HG03159 (cell line): ENCODE data around the gene RAB11FIP2.

Experiments used
- ATAC-seq: cut with Tn5 transposase; IDR thresholded peaks from one replicate; pipeline ENCODE4 v1.9.1; 2021; ENCODE audit warnings: mild to moderate bottlenecking, moderate library complexity; ENCODE audit not compliant: unreplicated experiment

The RAB11FIP2 gene

DNA sequence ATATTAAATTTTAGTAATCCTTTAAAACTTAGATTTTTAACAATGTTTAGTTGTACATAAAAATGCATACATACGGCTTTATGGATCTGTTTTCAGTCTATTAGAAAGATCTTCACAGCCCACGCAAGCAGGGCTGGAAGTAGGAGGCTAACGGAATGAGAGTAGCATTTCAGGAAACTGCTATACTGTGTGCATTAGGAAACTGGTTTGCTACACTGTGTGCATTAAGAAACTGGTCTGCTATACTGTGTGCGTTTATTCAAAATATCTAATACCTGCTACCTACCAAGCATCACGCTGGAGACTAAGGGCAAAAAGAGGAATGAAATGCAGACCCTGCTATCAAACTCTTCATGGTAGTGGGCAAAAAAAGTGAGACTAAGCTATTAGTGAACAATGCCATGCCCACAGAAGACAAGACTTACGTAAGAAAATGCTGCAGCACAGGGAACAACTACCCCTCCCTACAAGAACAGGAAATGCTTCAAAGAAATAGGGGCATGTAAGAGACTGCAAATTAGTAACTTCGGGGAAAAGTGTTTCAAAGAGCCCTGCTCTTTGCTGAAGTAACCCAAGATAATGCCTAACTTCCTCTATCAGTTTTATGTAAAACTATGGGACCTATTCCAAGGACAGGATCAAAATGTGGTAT is 11.3 kb downstream of the RAB11FIP2 start:
- no peak for ATAC-seq

DNA sequence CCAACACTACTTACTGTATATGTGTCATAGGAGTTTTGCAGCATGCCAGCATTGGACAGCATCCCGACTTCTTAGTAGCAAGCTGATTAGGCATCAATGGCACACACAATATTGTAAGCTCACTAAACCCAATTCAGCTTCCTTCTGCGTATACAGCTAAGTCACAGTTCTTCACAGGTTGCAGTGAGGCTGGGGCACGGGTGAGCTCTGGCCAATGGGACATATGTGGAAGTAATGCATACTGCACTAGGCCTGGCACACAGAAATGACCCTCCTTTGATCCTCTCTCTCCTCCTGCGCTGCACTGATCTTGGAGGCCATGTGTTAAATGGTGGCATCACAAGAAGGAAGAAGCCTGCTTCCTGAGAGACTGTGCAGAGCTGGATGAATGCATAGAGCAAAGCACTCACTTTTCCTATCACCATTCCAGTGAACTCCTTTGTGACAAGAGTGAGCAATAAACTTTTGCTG is 11.9 kb downstream of the RAB11FIP2 start:
- no peak for ATAC-seq

DNA sequence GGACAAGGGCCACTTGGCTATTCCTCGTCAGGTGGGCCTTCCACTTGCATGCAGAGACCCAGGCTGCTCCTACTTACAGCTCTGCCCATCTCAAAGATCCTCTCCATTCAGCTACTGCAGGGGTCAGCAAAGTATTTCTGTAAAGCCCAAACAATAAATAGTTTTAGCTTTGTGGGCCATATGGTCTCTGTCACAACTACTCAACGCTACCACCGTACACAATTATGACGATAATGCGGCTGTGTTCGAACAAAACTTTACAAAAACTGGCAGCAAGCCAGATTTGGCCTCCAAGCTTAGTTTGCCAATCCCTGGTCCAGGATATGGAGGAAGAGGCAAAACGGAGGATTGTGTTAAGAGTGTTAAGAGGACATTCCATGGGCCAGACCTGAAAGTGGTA is 12.8 kb downstream of the RAB11FIP2 start:
- ATAC-seq = no peak

DNA sequence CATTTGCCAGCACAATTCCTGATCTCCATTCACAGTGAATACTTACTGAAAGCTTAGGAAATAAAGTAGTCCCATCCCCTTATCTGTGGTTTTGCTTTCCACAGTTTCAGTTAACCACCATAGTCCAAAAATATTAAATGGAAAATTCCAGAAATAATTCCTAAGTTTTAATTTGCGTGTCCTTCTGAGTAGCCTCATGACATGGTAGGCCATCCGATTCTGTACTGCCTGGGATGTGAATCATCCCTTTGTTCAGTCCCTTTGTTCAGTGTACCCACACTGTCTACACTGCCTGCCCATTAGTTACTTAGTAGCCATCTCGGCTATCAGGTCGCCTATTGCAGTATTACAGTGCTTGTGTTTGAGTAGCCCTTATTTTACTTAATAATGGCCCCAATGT is 14.2 kb downstream of the RAB11FIP2 start:
- ATAC-seq = no peak

DNA sequence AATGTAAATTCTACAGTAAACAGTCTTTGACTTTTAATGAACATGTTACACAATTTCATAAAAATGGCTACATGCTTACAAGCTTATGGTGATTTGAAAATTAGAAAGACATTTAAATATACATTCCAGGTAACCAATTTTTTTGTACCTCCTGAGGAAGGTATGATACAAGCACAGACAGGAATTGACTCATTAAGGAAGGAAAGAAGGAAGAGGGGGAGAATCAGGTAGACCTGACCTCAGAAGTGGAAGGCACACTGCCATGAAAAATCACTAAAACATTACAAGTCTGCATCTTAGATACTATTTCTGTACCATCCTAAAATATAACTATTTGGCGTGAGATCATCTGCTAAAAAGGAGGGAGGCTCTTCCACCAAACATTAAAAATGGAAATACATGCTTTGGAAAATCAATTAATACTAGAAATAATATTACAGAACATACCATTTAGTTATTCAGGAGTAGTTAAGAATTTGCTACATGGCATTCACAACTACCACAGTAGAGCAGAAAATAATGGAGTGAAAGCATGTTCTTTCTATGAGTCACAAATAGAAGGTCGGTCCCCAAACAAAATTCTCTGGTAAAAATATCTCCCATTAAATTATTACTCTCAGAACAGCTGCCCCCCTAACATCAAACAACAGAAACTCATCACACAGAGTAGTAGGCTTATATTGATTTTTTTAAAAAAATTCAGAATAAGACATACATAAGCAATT is 15.2 kb downstream of the RAB11FIP2 start:
- no peak for ATAC-seq

DNA sequence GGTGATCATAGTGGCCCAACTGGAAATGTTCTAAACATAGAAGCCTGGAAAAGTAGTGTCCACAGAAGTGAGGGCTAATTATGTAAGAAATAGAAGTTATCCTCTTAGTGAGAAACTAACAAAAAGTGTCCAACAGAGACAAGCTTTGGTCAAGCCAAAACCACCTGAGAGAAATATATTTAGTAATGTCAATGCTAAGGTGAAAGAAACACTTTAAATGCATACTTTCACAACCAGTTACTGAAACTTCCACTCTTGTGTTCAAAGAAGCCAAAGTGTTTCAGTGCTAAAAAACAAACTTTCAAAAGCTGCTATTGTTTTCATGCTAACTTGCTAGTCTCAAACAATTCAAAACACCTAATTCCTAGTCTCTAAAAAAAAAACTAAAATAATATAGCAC is 18.1 kb downstream of the RAB11FIP2 start:
- ATAC-seq = peak; percentile 98

DNA sequence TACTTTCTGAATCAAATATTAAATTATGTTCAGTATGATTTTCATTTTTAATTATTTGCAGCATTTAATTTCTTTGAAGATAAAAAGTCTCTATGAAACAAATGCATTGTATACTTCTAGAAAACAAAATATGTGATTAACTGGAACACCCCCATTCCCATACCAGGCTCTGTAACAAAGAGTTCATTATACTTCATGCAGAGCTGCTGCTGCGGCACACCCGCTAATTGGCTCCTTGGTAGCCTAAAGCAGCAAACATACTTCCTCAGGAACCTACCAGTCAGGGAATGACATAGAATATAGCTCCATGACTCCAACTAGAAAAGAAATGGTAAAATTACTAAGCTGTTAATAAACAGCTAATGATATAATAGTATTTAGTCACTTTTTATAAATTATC is 19.3 kb downstream of the RAB11FIP2 start:
- no peak for ATAC-seq

DNA sequence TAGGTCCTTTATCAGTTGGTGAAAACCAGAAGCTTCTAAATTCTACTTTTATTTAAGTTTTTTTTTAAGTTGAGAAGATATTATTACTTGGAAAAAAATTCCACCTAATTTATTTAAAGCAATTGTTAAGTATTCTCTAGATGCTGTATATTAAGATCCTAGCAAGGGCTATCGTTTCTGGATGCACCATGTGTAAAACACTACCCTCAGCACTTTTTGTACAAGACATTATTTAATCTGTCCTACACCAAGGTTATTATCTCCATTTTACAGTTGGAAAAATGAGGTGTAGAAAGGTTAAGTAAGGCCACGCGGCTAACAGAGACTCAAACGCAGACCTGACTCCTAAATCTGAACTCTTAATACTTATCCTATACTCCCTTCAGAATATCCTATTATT is 19.8 kb downstream of the RAB11FIP2 start:
- ATAC-seq = no peak

DNA sequence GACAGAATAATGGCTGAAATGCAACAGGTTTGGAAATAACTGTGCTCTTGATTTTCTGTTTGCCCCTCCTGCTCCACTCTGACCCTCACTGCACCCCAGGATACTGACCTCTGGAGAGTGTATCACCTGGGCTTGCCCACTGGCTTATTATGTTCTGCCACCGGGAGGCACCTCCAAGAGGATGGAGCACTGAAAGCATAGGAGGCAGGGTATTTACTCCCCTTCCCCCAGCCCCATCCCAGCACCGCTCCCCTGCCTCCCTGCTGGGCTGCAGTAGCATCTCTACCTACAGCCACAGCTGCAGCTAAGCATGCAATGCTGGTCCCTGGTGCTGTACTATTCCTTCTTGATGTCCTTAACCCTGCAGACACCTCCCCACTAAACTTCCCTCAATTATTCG is 26.4 kb downstream of the RAB11FIP2 start:
- ATAC-seq = no peak

DNA sequence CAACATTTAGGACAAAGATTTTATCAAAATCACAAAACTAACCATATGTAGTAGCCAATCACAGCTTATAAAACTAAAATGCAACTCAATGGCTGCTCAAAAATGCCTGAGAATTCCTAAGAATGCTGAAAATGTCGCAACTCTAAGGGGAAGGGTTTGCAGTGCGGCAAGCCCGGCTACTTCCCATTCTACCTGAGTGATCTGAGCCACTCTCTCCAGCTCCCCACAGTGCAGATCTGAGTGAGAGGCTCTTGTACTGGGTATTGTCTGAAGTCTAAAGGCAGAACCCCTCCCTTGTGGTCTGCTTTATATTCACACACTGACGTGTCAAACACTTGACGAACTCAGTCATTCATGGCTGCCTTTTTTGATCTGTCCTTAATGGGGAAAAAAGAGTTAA is 28.9 kb downstream of the RAB11FIP2 start:
- no peak for ATAC-seq

DNA sequence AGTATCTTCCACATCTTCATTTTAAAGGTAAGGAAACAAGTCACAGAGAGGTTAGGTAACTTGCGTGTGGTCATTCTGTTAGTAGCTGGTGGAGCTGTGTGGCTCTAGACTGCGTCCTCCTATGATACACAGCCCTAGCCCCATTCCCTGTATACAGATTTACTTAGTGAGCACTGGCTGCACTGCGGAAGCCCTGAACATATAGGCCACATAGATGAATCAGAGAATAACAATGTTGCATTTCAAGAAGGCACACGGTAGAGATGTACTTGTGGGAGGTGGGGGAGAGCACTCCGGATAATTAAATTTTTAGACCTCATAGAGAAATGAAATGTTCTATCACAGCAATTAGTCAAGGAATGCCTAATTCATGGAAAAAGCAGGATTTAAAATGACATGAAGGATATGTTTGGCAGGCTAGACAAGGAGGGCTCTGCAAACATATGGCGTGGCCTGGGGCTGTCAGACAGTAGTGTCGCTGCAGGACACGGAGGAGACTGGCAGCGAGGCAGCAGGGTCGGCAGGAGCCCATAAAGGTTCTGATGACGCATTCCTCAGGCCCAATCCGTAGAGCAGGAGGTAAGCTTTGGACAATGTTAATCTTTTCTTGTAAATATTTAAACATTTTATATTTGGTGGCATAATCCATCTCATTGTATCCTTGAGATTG is 29.5 kb downstream of the RAB11FIP2 start:
- ATAC-seq = no peak

DNA sequence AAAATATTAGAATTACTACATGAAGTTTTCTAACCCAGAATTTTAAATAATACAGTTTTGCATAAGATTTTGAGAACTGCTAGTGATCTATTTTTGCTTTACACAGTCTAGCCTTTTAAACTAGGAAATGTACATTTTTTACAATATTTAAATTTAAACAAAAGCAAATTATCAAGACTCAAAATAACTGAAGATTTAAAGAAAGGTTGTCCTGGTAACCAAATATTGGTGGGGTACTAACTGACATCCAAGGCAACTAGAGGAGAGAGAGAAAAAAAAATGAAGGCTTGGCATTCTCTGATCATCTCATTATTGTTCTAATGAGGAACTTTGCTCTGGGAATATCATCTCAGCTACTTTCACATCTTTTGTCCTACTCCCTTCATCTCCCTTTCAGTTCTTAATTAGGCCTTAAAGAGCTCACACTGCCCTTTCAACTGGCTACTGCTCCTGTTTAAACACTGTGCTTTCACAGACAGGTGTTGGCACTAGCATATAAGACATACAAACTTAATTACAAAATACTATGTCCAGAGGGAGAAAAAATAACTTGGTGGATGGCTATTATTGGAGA is 33.7 kb downstream of the RAB11FIP2 start:
- no peak for ATAC-seq

DNA sequence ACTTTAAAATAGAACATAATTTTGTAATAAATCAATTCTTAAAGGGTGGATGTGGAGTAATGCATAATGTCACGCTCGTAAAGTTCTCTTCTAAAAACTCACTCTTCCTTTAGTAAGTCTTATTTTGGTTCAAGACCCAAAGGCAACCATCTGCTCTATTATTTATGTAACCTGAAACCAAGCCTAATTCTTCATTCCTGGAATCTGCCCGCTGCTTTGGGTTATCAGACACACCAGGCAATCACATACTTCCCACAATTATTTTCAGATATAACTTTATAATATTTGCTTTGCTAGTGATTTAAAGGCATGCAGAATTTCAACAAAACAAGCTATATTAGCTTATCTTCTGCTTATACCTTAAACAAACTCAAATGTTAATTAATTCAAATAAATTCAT is 39.0 kb downstream of the RAB11FIP2 start:
- no peak for ATAC-seq

DNA sequence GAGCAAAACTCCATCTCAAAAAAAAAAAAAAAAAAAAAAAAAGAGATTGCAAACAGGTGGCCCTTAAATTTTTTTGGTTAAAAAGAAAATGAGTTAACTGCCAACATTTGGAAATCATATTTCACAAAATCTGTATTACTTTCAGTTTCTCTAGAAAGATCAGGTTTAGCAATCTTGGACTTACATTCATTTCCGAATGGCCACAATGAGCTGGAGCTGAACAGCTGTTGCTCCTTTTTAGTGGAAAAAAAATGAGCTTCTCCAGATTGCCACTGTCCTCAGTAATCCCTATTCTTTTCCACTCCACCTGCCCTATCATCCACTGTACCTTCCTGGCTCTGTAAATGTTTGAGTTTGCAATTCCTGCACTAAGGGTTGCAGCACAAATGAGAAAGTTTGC is 43.6 kb downstream of the RAB11FIP2 start:
- ATAC-seq = no peak

DNA sequence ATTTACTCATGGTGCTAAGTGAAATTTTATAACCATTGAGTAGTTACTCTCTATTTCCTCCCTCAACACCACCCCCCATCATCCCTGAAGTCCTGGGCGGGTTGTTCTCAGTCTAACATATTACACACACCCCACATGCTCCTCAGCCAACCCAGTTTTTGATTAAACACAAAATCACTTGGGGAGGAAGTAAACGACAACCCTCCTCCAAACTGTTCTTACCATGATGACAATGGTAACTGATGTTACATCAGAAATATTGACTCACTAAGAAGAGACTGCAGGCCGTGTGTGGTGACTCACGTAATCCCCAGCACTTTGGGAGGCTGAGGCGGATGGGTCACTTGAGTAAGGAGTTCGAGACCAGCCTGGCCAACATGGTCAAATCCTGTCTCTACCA is 44.2 kb downstream of the RAB11FIP2 start:
- no peak for ATAC-seq

DNA sequence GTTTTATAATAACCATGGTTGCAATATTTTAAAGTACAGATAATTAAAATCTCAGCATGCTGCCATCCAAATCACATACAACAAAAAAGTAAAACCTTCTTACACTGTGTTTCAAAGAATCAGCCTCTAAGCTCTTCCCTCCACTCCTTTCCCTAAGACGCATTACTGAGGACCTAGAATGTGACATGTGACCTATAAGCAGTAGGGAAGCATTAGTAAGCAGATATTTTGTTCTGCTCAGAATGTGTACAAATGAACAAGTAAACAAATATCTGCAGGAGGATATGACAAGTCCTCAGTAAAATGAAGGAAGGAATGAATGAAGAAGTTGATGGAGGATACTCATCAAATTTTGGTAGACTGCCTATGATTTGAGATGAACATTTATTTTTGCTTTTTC is 49.1 kb downstream of the RAB11FIP2 start:
- ATAC-seq = no peak

DNA sequence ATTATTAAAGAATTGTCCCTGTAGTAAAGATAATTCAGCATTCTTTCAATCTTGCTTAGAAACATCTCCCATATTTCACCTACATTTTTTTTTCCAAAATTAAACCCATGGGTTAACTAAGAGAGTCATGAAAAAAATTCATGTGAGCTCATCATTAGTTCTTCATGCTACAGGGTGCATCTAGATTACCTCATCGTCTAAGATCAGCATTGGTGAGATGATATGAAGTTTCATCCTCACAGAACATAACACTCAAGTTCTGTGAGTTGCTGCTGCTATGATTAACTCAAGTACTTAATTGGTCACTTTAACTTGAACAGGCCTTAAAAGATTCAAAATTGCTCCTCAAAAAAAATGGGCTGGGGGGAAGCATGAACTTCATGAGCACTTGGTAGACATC is 50.0 kb downstream of the RAB11FIP2 start:
- no peak for ATAC-seq

DNA sequence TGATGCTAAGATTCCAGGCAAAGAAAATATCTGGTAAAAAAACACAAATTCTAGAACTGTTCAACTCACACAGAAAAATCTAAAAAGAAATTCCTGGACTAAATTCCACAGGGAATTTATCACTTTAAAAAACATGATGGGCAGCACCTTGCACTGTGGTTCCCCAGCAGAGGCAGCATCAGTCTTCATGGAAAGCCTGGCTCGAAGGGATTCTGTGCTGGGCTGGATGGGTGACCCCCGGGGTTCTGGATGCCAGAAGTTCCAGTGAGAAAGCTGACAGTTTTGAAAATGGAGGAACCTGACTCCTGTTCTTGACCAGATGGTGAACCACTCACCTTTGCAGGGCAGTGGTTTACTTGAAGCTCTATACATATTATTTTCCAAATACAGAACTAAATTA is 52.0 kb downstream of the RAB11FIP2 start:
- ATAC-seq = no peak

DNA sequence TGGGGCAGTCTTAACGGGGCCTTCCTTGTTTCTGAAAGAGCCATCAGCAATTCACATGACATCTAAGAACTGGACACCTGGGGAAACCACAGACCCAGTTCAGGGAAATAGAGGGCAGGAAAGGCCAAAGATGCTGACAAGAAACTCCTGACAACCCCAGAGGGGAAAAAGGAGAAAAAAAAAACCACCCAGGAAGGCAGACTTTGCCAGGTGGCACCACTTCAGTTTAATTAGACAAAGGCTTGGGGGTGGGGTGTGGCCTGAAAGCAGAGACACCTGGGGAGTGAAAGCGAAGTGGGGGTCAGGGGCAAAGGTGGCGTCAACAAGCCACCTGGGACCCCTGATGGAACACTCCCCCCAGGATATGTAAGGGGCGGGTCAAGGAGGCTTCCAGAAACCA is 53.6 kb downstream of the RAB11FIP2 start:
- no peak for ATAC-seq

DNA sequence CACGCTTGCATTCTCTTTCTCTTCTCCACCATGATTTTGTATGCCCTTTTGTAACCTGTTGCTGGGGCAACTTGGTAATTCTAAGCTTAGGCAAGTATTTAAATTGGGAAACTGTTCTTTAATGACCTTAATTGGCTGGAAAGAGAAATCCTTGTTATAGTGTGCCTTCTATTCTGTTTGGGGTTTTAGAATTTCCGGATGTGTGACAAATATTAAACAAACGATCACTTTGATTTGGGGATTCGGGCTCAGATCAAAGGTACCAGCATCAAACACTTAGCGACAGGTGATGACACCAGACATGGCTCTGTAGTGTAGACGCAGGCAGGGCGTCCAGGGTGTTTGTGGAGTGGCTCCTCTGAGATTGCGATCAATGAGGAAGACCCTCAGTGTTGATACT is 55.0 kb downstream of the RAB11FIP2 start:
- ATAC-seq = no peak

DNA sequence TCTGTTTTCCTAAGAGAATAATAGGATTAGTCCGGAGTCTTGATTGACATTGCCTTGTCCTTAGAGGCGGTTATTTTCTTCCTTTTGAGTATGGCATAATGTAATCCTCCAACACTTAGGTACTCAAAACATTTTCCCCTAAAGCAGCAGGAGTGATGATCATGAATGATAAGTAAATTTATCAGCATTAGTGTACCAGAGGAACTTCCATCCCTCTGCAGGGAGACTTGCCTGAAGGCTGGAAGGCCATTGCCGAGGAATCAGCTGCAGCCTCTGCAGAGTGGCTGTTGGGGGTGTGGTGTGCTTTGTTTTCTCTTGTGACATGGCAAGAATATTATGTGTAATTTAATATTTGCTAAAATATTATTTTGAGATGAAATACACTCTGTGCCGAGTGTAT is 56.8 kb downstream of the RAB11FIP2 start:
- ATAC-seq = no peak

DNA sequence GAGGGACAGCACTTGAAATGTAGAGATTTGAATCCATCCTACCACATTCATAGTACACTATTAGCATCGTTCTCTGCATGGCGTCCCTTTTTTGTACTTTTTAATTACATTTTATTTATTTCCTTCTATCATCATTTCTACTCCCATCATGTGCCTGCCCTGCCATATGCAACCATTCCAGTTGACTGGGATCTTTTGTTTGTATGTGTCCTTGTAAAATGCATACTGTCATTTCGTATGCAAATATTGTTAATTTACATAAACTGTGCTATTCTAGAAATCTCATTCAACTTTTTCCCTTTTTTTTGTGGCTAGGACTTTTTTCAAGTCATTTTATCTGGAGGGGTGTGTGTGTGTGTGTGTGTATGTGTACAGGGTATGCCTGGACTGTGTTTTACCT is 57.9 kb downstream of the RAB11FIP2 start:
- ATAC-seq = no peak
